CD4-positive, alpha-beta T cell treated with Interleukin-17A for 4 hours (primary cell): ENCODE measurements around the gene EXOC6B.

Experiments used
- DNase-seq: peaks from one replicate; pipeline ENCODE4 v3.0.0-alpha.2; 2020; ENCODE audit warnings: mixed read lengths

Gene EXOC6B

DNA sequence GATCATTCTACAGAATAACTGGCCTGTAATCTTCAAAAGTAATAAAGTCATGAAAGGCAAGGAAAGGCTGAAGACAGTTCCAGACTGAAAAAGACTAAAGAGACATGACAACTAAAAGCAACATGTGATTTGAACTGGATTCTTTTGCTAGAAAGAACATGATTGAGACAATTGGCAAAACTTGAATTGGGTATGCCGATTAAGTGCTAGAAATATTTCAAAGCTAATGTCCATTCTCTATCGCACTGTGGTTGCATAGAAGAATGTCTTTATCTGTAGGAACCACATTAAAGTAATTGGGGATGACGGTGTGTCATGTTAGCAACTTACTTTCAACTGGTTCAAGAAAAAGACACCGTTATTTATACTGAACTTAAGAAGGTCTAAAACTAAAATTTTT is 98.5 kb downstream of the EXOC6B start:
- DNase-seq = no peak

DNA sequence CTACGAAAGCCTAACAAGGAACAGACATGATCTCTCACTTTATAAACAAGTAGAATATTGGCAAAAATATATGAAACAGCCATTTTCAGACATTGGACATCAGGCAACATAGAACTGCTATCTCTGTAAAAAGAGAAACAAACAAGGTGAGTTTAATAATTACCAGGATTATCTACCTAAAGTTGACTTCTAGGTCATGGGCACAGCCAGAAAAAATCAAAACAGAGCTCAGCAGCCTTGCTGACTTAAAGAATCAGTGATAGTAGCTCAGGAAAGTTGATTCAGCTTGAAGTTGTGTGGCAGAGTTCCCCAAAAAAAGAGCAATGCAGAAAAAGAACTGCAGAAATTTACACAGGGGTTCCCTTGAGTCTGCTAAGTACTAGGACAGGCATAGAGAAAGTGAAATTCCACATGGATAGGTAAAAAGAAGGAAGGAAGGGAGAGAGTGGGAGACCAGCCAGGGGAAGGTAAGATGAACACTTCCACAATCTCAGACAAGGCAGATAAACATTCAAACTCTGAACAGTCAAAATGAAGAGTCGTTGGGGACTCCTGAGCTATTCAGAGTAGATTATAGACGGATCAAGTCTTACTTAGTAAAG is 102.0 kb downstream of the EXOC6B start:
- DNase-seq = no peak

DNA sequence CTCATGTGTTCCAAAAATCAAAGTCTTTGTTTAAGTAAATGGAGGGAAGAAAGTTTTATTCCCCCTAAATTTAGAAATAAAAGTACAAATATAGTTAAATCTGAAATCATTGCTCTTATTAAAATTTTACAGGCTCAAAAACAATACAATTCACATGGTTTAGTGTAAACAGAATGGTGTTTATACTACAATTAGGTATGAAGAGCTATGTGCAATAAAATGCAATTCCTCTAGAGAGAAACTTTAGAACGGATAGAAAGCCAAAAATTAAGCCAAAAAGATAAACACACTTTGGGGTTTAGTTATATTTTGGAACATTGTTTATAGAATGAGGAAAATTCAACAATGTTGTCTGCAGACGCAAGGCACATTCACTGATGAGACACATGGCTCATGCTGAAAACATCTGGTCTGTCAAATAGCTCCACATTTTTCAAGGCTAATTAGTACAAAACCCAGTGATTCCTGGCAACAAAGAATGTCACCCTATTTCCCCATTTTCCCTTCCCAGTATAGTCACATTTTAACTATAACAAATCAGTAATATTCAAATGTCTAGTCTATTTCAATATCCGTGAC is 103.3 kb downstream of the EXOC6B start:
- no peak for DNase-seq

- DNase-seq = no peak
Observed at GRCh38 chr2:72719416-72719815, 106.4 kb downstream of the EXOC6B start.

- DNase-seq = no peak
Observed at GRCh38 chr2:72718876-72719275, 107.0 kb downstream of the EXOC6B start.

DNA sequence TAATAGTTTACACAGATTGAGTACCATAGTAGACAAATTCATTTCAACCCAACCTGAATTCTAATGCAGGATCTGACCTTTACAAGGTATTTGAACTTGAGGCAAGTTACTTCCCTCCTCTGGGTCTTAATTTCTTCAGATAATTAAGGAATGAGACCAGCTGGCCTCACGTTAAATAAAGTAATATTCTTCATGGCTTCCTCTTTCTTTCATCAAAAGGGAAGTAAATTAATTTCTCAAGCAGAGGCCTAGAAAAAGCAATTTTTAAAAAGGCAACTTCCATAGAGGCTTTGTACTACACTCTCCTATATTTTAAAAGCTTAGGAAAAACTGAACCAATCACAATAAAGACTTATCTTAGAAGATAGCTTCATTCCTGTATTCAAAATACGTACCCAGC is 109.2 kb downstream of the EXOC6B start:
- no peak for DNase-seq

DNA sequence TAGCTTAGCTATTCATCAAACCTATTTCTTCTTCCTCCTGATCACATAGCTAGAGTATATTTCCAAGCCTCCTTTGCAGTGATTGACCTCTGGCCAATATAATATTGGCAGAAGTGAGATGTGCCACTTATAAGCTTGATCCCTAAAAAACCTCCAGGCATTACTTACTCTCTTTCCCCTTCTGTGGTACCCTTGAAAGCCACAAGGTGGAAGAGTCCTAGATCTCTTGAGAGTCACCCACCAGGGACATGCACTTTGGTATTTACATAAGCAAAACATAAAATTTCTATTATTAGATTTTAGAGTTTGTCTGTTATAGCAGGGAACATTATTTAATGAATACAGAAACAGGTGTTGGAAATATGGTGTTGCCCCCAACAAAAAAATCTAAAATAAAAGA is 112.0 kb downstream of the EXOC6B start:
- no peak for DNase-seq

DNA sequence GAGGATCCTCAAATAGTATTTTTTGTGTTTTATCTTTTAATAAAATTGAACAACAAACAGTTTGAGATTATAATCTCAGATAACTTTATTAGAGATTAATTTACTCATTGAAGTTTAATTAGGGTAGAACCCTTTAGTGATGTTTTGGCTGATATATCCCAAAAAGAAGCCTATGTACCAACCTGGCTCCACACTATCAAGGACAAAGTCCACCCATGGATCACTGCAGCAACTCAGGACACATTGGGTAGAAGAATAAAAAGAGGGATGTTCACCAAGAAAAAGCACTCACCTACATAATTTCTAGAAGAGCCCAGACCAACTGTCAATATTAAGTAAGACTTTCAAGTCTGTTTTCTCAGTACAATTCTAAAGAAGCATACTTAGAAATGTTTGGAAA is 112.9 kb downstream of the EXOC6B start:
- no peak for DNase-seq

- no peak for DNase-seq
Observed at GRCh38 chr2:72712304-72712703, 113.5 kb downstream of the EXOC6B start.

DNA sequence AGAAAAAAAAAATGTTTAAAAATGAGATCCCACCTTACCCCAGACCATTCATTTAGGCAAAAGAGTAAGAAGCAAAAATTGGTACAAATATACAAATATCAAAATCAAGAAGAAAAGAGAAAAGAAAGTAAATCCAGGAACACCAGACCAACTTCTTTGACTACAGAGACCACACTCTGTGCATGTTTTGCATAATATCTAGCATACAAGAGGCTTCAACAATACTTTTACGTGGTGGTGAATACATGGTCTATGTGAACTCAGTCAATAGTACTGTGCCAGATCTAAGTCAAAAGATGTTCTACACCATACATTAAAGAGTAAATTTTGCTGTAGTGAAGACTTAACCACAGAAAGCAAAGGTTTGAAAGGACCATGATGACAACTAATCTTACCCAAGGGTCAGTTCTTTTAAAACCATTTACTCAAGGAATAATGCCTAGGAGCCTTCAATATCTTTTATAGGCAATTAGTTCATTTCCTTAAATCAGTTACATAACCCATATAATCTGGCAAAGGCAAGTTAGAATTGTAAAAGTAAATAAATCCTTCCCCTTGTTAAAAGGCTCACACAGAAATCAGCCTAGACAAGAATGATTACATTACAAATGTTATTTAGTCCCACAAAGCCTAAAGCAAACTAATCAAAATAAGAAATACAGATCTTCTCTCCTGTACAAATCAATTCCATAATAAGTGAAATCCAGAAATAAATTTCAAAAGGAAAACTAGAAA is 115.2 kb downstream of the EXOC6B start:
- no peak for DNase-seq

GRCh38 chr2:72708236-72708635 is 117.6 kb downstream of the EXOC6B start:
- no peak for DNase-seq

- DNase-seq = no peak
Observed at GRCh38 chr2:72698300-72698699, 127.5 kb downstream of the EXOC6B start.

- DNase-seq = no peak
Observed at GRCh38 chr2:72696559-72696958, 129.3 kb downstream of the EXOC6B start.

GRCh38 chr2:72695676-72696075 is 130.2 kb downstream of the EXOC6B start:
- no peak for DNase-seq

GRCh38 chr2:72694715-72695496 is 130.9 kb downstream of the EXOC6B start:
- DNase-seq = no peak

- no peak for DNase-seq
Observed at GRCh38 chr2:72689579-72690195, 136.1 kb downstream of the EXOC6B start.

DNA sequence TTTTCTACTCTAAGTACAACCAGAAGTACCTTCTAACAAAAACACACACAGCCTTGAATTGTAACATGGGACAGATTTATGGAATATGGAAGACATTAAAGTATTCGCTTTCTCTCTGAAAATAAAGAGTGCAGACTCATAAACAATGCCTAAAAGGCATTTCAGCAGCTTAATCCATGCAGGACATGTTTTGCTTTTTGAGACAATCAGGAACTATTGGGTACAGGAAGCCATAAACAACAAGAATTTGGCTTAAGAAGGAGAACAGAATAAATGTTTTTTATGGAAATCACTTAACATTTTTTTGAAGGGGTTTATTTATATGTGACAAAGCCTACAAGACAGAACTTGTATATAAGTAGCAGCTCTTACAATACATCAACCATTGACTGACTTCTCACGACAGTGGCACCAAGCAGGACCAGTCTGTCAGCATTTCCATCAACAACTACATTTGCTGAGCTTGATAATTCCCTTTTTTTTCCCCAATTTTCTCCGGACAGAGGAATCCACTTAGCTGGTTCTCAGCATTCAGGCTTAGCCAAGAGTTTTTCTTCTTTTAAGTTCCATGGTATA is 140.1 kb downstream of the EXOC6B start:
- no peak for DNase-seq

GRCh38 chr2:72682061-72682460 is 143.8 kb downstream of the EXOC6B start:
- DNase-seq = no peak

DNA sequence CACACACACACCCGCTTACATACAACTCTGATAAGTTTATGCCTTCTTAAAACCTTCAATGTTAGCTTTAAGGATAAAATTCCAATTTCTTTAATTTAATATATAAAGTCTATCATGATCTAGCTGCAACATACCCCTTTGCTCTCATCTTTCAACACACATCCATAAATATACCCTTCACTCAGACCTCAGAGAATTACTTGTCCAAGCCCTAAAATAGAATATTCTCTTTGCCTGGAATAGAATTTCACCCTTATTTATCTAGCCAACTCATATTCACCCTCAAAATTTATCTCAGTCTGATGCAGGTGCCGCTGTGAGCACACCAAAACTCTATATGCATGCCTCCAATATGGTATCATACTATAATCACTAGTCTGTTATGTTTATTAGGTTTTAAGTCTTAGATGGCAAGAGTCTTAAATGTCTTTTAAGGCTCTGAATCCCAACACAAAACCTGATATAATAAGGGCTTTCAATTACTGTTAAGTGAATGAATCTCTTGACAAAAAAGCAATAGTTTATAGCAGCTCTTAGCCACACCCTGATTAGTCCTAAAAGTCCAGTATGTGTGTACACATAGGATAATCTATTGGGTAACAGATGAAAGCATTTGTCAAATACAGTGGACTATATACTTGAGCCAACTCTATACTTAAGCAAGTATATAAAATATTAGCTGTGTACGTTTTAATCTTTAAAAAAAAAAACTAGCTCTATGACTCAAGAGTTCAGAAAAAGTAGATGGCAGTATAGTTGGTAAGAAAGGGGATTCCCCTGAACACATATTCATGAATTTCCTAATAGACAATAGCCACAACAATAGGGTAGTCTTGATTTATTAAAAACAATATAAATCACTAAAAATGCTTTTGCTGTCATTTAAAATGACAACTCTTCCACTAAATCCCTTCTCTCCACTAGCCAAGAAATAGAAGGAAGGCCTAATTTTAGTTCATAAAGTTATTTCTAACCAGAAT is 144.5 kb downstream of the EXOC6B start:
- DNase-seq = no peak

GRCh38 chr2:72678024-72678423 is 147.8 kb downstream of the EXOC6B start:
- DNase-seq = no peak

GRCh38 chr2:72676341-72677025 is 149.3 kb downstream of the EXOC6B start:
- DNase-seq = no peak
